GM12878 (cell line): Measurements from ENCODE around the gene ADAMTS17. TPM values are rescaled to one million over a fixed set of nuclear protein-coding genes. Genes with fewer than 3 reads are reported as not detected.

Experiments used
- ATAC-seq: fragments of 200-7000 bp; cut with Tn5 transposase; 3 replicates; pipeline ENCODE4 v1.9.1; 2020; ENCODE audit warnings: mild to moderate bottlenecking, moderate library complexity
- BruUV-seq: library from RNA; stranded (reverse); fragments of 400-500 nt; replicated peaks from 2 replicates; lab custom pipeline; 2021; lab: Mats Ljungman, UMichigan
- CTCF ChIA-PET: fragments of 300-600 bp; sonication (Branson Sonifier 250); formaldehyde crosslinking; extraction: SDS; loops from one replicate; lab custom pipeline; 2021; ENCODE audit warnings: inconsistent platforms; lab: Yijun Ruan, JAX
- POLR2A ChIA-PET: fragments of 350-600 bp; formaldehyde crosslinking; extraction: SDS; loops from one replicate; lab custom pipeline; 2021; ENCODE audit warnings: inconsistent platforms; lab: Charles Lee
- RAD21 ChIA-PET: fragments of 300-600 bp; sonication (Branson Sonifier 250); formaldehyde crosslinking; loops from one replicate; lab custom pipeline; 2023; ENCODE audit warnings: antibody characterized with exemption; ENCODE audit not compliant: unreplicated experiment; lab: Charles Lee
- SMC1A ChIA-PET: fragments of 300-600 bp; sonication (Branson Sonifier 250); formaldehyde crosslinking; loops from one replicate; lab custom pipeline; 2023; ENCODE audit not compliant: unreplicated experiment, uncharacterized antibody; lab: Charles Lee
- DNase-seq: peaks from one replicate; pipeline ENCODE4 v3.0.0-alpha.2; 2011; ENCODE audit warnings: low read depth, low spot score
- FAIRE-seq: peaks from 3 replicates; lab custom pipeline; 2011; peaks lifted over from hg19 to GRCh38; lab: Jason Lieb, UNC
- H2AFZ ChIP-seq: 2 replicates; pipeline ENCODE4 v1.6.0; 2011; ENCODE audit warnings: low read depth, low read length, control low read depth; ENCODE audit not compliant: control insufficient read depth
- H3K27ac ChIP-seq: 2 replicates; pipeline ENCODE4 v1.5.1; 2011; ENCODE audit warnings: control low read depth; ENCODE audit not compliant: control insufficient read depth, insufficient read depth
- H3K27me3 ChIP-seq, 2 experiments: replicated peaks in 1 of 2; 2 replicates each; pipeline versions ENCODE4 v1.6.0 to v1.6.1; 2011; ENCODE audit warnings: low read length in 1 of 2; ENCODE audit not compliant: control insufficient read depth in 2 of 2, insufficient read depth in 2 of 2
- H3K36me3 ChIP-seq, 2 experiments: 2 replicates each; pipeline ENCODE4 v1.5.1; 2011; ENCODE audit warnings: low read length in 1 of 2; ENCODE audit not compliant: control insufficient read depth in 2 of 2, insufficient read depth in 2 of 2
- H3K4me1 ChIP-seq: 2 replicates; pipeline ENCODE4 v1.6.1; 2011; ENCODE audit warnings: mild to moderate bottlenecking, low read length, moderate library complexity, mixed read lengths; ENCODE audit not compliant: control insufficient read depth, insufficient read depth
- H3K4me2 ChIP-seq: 2 replicates; pipeline ENCODE4 v1.6.0; 2011; ENCODE audit warnings: control low read depth; ENCODE audit not compliant: control insufficient read depth, insufficient read depth
- H3K4me3 ChIP-seq: fragments of 200-600 bp; sonication (generic); 2 replicates; pipeline ENCODE4 v1.5.1; 2016
- H3K79me2 ChIP-seq: 2 replicates; pipeline ENCODE4 v1.6.0; 2011; ENCODE audit warnings: low read length; ENCODE audit not compliant: control insufficient read depth, insufficient read depth
- H3K9ac ChIP-seq: 2 replicates; pipeline ENCODE4 v1.8.0; 2011; ENCODE audit warnings: low read length, control low read depth, mixed read lengths; ENCODE audit not compliant: control insufficient read depth, insufficient read depth
- H3K9me3 ChIP-seq: replicated peaks from 3 replicates; pipeline ENCODE4 v1.5.1; 2011; ENCODE audit warnings: mild to moderate bottlenecking, low read length; ENCODE audit not compliant: control insufficient read depth, insufficient read depth
- H4K20me1 ChIP-seq: 2 replicates; pipeline ENCODE4 v1.6.0; 2011; ENCODE audit not compliant: control insufficient read depth, insufficient read depth
- CEBPB ChIP-seq, 2 experiments: fragments of 150-350 bp in 1 of 2; IDR thresholded peaks; 2 replicates each; pipeline ENCODE4 v1.6.1; 2012 to 2014; ENCODE audit warnings: low read depth in 2 of 2, low read length in 2 of 2, borderline replicate concordance in 1 of 2, inconsistent platforms in 1 of 2
- JUNB ChIP-seq: IDR thresholded peaks from 2 replicates; pipeline ENCODE4 v1.6.1; 2016; ENCODE audit warnings: antibody characterized with exemption, mild to moderate bottlenecking
- MAX ChIP-seq: IDR thresholded peaks from 2 replicates; pipeline ENCODE4 v1.6.1; 2012; ENCODE audit warnings: low read depth, low read length, improper control_type of control experiment
- NFYB ChIP-seq: IDR thresholded peaks from 2 replicates; pipeline ENCODE4 v1.6.1; 2011; ENCODE audit warnings: low read depth, mild to moderate bottlenecking, low read length, improper control_type of control experiment, moderate library complexity; ENCODE audit not compliant: insufficient read depth
- PRDM15 ChIP-seq: fragments of 450-650 bp; formaldehyde crosslinking; IDR thresholded peaks from 2 replicates; pipeline ENCODE4 v1.4.0; 2020; ENCODE audit warnings: mild to moderate bottlenecking, moderate library complexity
- RCOR1 ChIP-seq: conservative IDR thresholded peaks from 2 replicates; pipeline ENCODE4 v1.6.1; 2012; ENCODE audit warnings: low read depth, low read length, improper control_type of control experiment
- TBL1XR1 ChIP-seq: IDR thresholded peaks from 2 replicates; pipeline ENCODE4 v1.6.1; 2012; ENCODE audit warnings: low read depth, low read length, improper control_type of control experiment
- ZBTB11 ChIP-seq: fragments of 450-650 bp; formaldehyde crosslinking; IDR thresholded peaks from 2 replicates; pipeline ENCODE4 v1.5.0; 2022; ENCODE audit warnings: mild to moderate bottlenecking, missing genetic modification characterization
- WGBS: methylation state at CpG from one replicate; pipeline ENCODE4 v1.1.6; 2016; ENCODE audit warnings: low lambda C conversion rate; ENCODE audit not compliant: insufficient replicate concordance, insufficient coverage; ENCODE audit errors: missing lambda C conversion rate; 5-methylcytosine and 5-hydroxymethylcytosine counted together
- in situ Hi-C: fragments of 300-500 bp; cut with MboI; formaldehyde crosslinking; loops from 9 replicates; pipeline ENCODE4 v1.14.3; 2018; ENCODE audit warnings: mixed read lengths
- intact Hi-C: fragments of 100-400 bp; cut with micrococcal nuclease; formaldehyde crosslinking; loops from one replicate; pipeline ENCODE4 v1.14.2; 2022; ENCODE audit not compliant: unreplicated experiment
- polyA plus RNA-seq, 11 experiments: library from polyadenylated mRNA; depleted of rRNA in 4 of 11; unstranded in 6 of 11; stranded (reverse) in 5 of 11; fragments of >200 nt; fragmentation: Nextera tagmentation in 4 of 11; fragmentation: Illumina TruSeq in 1 of 11; extraction: Ambion mirVana in 4 of 11; extraction: Trizol in 1 of 11; gene quantifications; 1 replicate in 1 of 11; 2 replicates in 10 of 11; pipeline versions ENCODE4 v1.2.1 to v1.2.3, GENCODE V29; 2011 to 2016; ENCODE audit warnings: inconsistent platforms in 2 of 11, missing spikeins in 2 of 11, low read depth in 1 of 11
- total RNA-seq, 4 experiments: library from RNA; depleted of rRNA in 3 of 4; stranded (reverse); fragments of >200 nt in 3 of 4; fragmentation: Illumina TruSeq in 1 of 4; extraction: Trizol in 1 of 4; gene quantifications; 2 replicates each; pipeline versions ENCODE4 v1.2.1 to v1.2.3, GENCODE V29; 2013 to 2021
- TF ChIP-seq, protein P1 (sequence below): IDR thresholded peaks from 2 replicates; pipeline ENCODE4 v1.6.1; 2011; ENCODE audit warnings: low read depth, mild to moderate bottlenecking, low read length, moderate library complexity, borderline replicate concordance; ENCODE audit errors: extremely low read depth
- TF ChIP-seq, protein P2 (sequence below): IDR thresholded peaks from 2 replicates; pipeline ENCODE4 v1.6.1; 2012; ENCODE audit warnings: improper control_type of control experiment, low read depth, low read length; ENCODE audit not compliant: insufficient replicate concordance

Gene ADAMTS17
- total and polyA plus RNA-seq, 10 of the 15 experiments (the other 5 are each of a cell fraction or from before 2014, with no cell fraction given) = 0.04 to 0.50 (median 0.10) TPM; not detected in 4

DNA sequence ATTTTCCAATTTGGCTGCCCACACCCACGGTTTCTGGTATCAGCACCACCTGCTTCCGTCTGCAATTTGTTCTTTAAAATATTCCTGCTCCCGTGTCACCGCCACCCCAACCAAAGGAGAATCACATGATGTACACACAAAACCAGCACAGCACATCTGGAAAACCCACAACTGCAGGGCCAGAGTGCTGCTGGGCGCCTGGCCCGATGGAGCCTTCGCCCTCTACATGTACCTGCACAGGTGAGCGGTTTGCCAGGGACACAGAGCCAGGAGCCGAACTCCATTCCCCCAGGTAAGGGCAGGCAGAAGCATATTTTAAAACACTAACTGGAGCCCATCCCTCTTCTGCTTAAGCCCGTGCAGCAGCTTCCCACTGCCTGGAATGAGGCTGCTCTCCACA, 75.6 kb downstream of the ADAMTS17 start:
- CTCF ChIA-PET = no interaction called here
- TF ChIP-seq CEBPB (IDR thresholded peaks at IDR 0.05; ENCODE audit: borderline replicate concordance in 1 of 2, low read depth in 2 of 2, low read length in 2 of 2) (no peak), NFYB (no peak), MAX (no peak), ZBTB11 (CRISPR knock-in tag) (no peak), TBL1XR1 (no peak), JUNB (no peak), RCOR1 (no peak), PRDM15 (CRISPR knock-in tag) (no peak)
- TF ChIP-seq, protein P1, sequence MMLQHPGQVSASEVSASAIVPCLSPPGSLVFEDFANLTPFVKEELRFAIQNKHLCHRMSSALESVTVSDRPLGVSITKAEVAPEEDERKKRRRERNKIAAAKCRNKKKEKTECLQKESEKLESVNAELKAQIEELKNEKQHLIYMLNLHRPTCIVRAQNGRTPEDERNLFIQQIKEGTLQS = no peak
- TF ChIP-seq, protein P2, sequence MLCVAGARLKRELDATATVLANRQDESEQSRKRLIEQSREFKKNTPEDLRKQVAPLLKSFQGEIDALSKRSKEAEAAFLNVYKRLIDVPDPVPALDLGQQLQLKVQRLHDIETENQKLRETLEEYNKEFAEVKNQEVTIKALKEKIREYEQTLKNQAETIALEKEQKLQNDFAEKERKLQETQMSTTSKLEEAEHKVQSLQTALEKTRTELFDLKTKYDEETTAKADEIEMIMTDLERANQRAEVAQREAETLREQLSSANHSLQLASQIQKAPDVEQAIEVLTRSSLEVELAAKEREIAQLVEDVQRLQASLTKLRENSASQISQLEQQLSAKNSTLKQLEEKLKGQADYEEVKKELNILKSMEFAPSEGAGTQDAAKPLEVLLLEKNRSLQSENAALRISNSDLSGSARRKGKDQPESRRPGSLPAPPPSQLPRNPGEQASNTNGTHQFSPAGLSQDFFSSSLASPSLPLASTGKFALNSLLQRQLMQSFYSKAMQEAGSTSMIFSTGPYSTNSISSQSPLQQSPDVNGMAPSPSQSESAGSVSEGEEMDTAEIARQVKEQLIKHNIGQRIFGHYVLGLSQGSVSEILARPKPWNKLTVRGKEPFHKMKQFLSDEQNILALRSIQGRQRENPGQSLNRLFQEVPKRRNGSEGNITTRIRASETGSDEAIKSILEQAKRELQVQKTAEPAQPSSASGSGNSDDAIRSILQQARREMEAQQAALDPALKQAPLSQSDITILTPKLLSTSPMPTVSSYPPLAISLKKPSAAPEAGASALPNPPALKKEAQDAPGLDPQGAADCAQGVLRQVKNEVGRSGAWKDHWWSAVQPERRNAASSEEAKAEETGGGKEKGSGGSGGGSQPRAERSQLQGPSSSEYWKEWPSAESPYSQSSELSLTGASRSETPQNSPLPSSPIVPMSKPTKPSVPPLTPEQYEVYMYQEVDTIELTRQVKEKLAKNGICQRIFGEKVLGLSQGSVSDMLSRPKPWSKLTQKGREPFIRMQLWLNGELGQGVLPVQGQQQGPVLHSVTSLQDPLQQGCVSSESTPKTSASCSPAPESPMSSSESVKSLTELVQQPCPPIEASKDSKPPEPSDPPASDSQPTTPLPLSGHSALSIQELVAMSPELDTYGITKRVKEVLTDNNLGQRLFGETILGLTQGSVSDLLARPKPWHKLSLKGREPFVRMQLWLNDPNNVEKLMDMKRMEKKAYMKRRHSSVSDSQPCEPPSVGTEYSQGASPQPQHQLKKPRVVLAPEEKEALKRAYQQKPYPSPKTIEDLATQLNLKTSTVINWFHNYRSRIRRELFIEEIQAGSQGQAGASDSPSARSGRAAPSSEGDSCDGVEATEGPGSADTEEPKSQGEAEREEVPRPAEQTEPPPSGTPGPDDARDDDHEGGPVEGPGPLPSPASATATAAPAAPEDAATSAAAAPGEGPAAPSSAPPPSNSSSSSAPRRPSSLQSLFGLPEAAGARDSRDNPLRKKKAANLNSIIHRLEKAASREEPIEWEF = no peak

More for the DNA sequence above, 75.6 kb downstream of the ADAMTS17 start:
- WGBS = 31% methylated on average over 9 of the region's 10 CpGs
- DNase-seq = no peak
- intact Hi-C loops (no loop called here), in situ Hi-C loops (no loop called here)
- Histone ChIP-seq H3K27me3 (no peaks in the 10 kb centered on the region; a peak in 1 of 4 replicates), H3K4me1 (no peaks in the 10 kb centered on the region), H3K79me2 (no peaks in the 10 kb centered on the region), H4K20me1 (no peaks in the 10 kb centered on the region), H3K36me3 (no peaks in the 10 kb centered on the region), H3K9ac (no peak overlapping the region), H3K9me3 (no peaks in the 10 kb centered on the region), H3K27ac (no peak overlapping the region), H3K4me3 (no peak overlapping the region), H3K4me2 (no peak overlapping the region), H2AFZ (no peak overlapping the region)
- BruUV-seq = no TSS peak
- no peak for FAIRE-seq
- ChIA-PET SMC1A (no interaction called here), POLR2A (no interaction called here), RAD21 (no interaction called here)
- no peak for ATAC-seq
